HepG2 (cell line): ENCODE measurements around the gene FAM163B. TPM values are rescaled to one million over a fixed set of nuclear protein-coding genes. Genes with fewer than 3 reads are reported as not detected.

Experiments
- ATAC-seq: fragments of 200-7000 bp; cut with Tn5 transposase; 3 replicates; pipeline ENCODE4 v1.9.1; 2020; ENCODE audit warnings: mild to moderate bottlenecking, moderate library complexity
- BruUV-seq: library from RNA; stranded (reverse); fragments of 400-500 nt; replicated peaks from 2 replicates; lab custom pipeline; 2021; lab: Mats Ljungman, UMichigan
- CTCF ChIA-PET: fragments of 300-600 bp; formaldehyde crosslinking; extraction: SDS; loops from one replicate; lab custom pipeline; 2021; ENCODE audit warnings: low total read pairs, inconsistent platforms, low intra/inter-chr PET ratio; lab: Yijun Ruan, JAX
- POLR2A ChIA-PET: fragments of 350-600 bp; sonication (Branson Sonifier 250); formaldehyde crosslinking; loops from one replicate; lab custom pipeline; 2020; ENCODE audit warnings: antibody characterized with exemption, inconsistent platforms; lab: Yijun Ruan, JAX
- DNase-seq: peaks from one replicate; pipeline ENCODE4 v3.0.0-alpha.2; 2015; ENCODE audit warnings: low spot score
- FAIRE-seq: peaks from 3 replicates; lab custom pipeline; 2011; peaks lifted over from hg19 to GRCh38; lab: Jason Lieb, UNC
- H2AFZ ChIP-seq: one replicate; pipeline ENCODE4 v1.6.1; 2011; ENCODE audit warnings: low read length, inconsistent platforms
- H3K27ac ChIP-seq: fragments of 300-600 bp; 3 replicates; pipeline ENCODE4 v1.8.0; 2011; ENCODE audit warnings: mixed run types, mild to moderate bottlenecking, mixed read lengths, low read length, inconsistent platforms; ENCODE audit not compliant: insufficient read depth; ENCODE audit errors: extremely low read length
- H3K27me3 ChIP-seq, 2 experiments: fragments of 200-600 bp in 1 of 2; 2 replicates in 1 of 2; 3 replicates in 1 of 2; pipeline versions ENCODE4 v1.6.0 to v1.8.0; 2011; ENCODE audit warnings: low read length in 2 of 2, mild to moderate bottlenecking in 2 of 2, moderate library complexity in 2 of 2, inconsistent platforms in 1 of 2; ENCODE audit not compliant: insufficient read depth in 2 of 2, control insufficient read depth in 1 of 2
- H3K36me3 ChIP-seq, 2 experiments: fragments of 200-600 bp in 1 of 2; replicated peaks in 1 of 2; 2 replicates in 1 of 2; 3 replicates in 1 of 2; pipeline versions ENCODE4 v1.5.1 to v1.8.0; 2011; ENCODE audit warnings: low read length in 2 of 2, inconsistent platforms in 1 of 2; ENCODE audit not compliant: insufficient read depth in 2 of 2, control insufficient read depth in 1 of 2
- H3K4me1 ChIP-seq: 2 replicates; pipeline ENCODE4 v1.5.1; 2012; ENCODE audit warnings: low read length, inconsistent platforms; ENCODE audit not compliant: insufficient read depth
- H3K4me2 ChIP-seq: 2 replicates; pipeline ENCODE4 v1.6.0; 2011; ENCODE audit warnings: low read depth, low read length, inconsistent platforms
- H3K4me3 ChIP-seq, 3 experiments: fragments of 200-600 bp in 1 of 3; sonication (generic), shearing (Covaris generic) in 1 of 3; replicated peaks in 1 of 3; 2 replicates each; pipeline ENCODE4 v1.5.1; 2011 to 2016; ENCODE audit warnings: low read length in 3 of 3, inconsistent platforms in 2 of 3, low read depth in 2 of 3, mild to moderate bottlenecking in 2 of 3, control low read depth in 1 of 3, mixed read lengths in 1 of 3; ENCODE audit not compliant: insufficient read depth in 1 of 3
- H3K79me2 ChIP-seq: one replicate; pipeline ENCODE4 v1.6.1; 2011; ENCODE audit warnings: low read length, inconsistent platforms; ENCODE audit not compliant: insufficient read depth
- H3K9ac ChIP-seq: 2 replicates; pipeline ENCODE4 v1.6.0; 2011; ENCODE audit warnings: mild to moderate bottlenecking, low read depth, low read length, inconsistent platforms; ENCODE audit not compliant: insufficient read depth
- H3K9me3 ChIP-seq: 2 replicates; pipeline ENCODE4 v1.5.1; 2012; ENCODE audit warnings: mild to moderate bottlenecking, low read length
- H4K20me1 ChIP-seq: 2 replicates; pipeline ENCODE4 v1.6.0; 2011; ENCODE audit warnings: inconsistent platforms, mild to moderate bottlenecking, low read length, moderate library complexity; ENCODE audit not compliant: insufficient read depth
- ARID2 ChIP-seq: sonication (generic); formaldehyde crosslinking; IDR thresholded peaks from 2 replicates; pipeline ENCODE4 v1.8.1; 2022; ENCODE audit warnings: mild to moderate bottlenecking, missing genetic modification reagents, borderline replicate concordance
- HMG20A ChIP-seq: IDR thresholded peaks from 2 replicates; pipeline ENCODE4 v1.6.1; 2016; ENCODE audit warnings: borderline replicate concordance
- IKZF4 ChIP-seq: sonication (generic); formaldehyde crosslinking; IDR thresholded peaks from 2 replicates; pipeline ENCODE4 v1.5.1; 2020; ENCODE audit warnings: borderline replicate concordance, mild to moderate bottlenecking, low read depth, missing genetic modification reagents; ENCODE audit errors: not compliant biosample characterization
- ZBTB7B ChIP-seq: sonication (generic); formaldehyde crosslinking; IDR thresholded peaks from 2 replicates; pipeline ENCODE4 v1.4.0; 2020; ENCODE audit warnings: missing genetic modification reagents
- ZNF329 ChIP-seq: sonication (generic); formaldehyde crosslinking; IDR thresholded peaks from 2 replicates; pipeline ENCODE4 v1.9.0; 2021; ENCODE audit warnings: low read depth, mild to moderate bottlenecking, missing genetic modification reagents
- WGBS: methylation state at CpG from one replicate; pipeline ENCODE4 v1.1.6; 2017; ENCODE audit warnings: low lambda C conversion rate; 5-methylcytosine and 5-hydroxymethylcytosine counted together
- in situ Hi-C: cut with HindIII; loops from 2 replicates; pipeline ENCODE4 v1.10.0; 2017; ENCODE audit warnings: low pct_unique_long_range_greater_than_20kb; ENCODE audit not compliant: extremely low pct_ligation_motif_present
- intact Hi-C: fragments of 100-400 bp; cut with micrococcal nuclease; formaldehyde crosslinking; loops from one replicate; pipeline ENCODE4 v1.10.0; 2022; ENCODE audit not compliant: unreplicated experiment
- polyA plus RNA-seq, 8 experiments: library from polyadenylated mRNA; depleted of rRNA in 3 of 8; stranded (reverse) in 7 of 8; unstranded in 1 of 8; fragments of >200 nt; fragmentation: Illumina TruSeq in 4 of 8; extraction: Trizol in 4 of 8; gene quantifications; 2 replicates each; pipeline versions ENCODE4 v1.2.1 to v1.2.3, GENCODE V29; 2011 to 2016; ENCODE audit warnings: low read depth in 4 of 8, missing spikeins in 1 of 8, mixed read lengths in 1 of 8; ENCODE audit not compliant: insufficient read depth in 1 of 8
- total RNA-seq, 5 experiments: library from RNA; depleted of rRNA; stranded (reverse); fragments of >200 nt; fragmentation: Illumina TruSeq; extraction: Trizol; gene quantifications; 2 replicates each; pipeline ENCODE4 v1.2.3, GENCODE V29; 2016; ENCODE audit warnings: low read depth in 1 of 5
- TF ChIP-seq, protein P1 (sequence below): IDR thresholded peaks from 2 replicates; pipeline ENCODE4 v1.6.1; 2016; ENCODE audit warnings: low read depth, missing genetic modification reagents, missing compliant biosample characterization

Gene FAM163B
- total and polyA plus RNA-seq, 2 of the 13 experiments (the other 11 are each of a cell fraction or from before 2014, with no cell fraction given) = not detected

DNA sequence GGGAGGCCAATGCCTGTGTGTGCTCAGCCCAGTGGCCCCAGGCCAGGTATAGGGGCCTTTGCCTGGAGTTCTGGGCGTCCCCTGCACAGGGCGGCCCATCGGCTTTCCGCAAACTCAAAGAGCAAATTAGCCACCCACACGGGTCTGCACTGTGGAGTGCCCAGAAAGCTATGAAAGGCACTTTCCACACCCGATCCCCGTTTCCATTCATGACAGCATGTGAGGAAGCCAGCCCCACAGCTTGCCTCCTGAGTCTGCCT lies 32.1 kb upstream of the FAM163B start (continued):
- TF ChIP-seq, protein P1, sequence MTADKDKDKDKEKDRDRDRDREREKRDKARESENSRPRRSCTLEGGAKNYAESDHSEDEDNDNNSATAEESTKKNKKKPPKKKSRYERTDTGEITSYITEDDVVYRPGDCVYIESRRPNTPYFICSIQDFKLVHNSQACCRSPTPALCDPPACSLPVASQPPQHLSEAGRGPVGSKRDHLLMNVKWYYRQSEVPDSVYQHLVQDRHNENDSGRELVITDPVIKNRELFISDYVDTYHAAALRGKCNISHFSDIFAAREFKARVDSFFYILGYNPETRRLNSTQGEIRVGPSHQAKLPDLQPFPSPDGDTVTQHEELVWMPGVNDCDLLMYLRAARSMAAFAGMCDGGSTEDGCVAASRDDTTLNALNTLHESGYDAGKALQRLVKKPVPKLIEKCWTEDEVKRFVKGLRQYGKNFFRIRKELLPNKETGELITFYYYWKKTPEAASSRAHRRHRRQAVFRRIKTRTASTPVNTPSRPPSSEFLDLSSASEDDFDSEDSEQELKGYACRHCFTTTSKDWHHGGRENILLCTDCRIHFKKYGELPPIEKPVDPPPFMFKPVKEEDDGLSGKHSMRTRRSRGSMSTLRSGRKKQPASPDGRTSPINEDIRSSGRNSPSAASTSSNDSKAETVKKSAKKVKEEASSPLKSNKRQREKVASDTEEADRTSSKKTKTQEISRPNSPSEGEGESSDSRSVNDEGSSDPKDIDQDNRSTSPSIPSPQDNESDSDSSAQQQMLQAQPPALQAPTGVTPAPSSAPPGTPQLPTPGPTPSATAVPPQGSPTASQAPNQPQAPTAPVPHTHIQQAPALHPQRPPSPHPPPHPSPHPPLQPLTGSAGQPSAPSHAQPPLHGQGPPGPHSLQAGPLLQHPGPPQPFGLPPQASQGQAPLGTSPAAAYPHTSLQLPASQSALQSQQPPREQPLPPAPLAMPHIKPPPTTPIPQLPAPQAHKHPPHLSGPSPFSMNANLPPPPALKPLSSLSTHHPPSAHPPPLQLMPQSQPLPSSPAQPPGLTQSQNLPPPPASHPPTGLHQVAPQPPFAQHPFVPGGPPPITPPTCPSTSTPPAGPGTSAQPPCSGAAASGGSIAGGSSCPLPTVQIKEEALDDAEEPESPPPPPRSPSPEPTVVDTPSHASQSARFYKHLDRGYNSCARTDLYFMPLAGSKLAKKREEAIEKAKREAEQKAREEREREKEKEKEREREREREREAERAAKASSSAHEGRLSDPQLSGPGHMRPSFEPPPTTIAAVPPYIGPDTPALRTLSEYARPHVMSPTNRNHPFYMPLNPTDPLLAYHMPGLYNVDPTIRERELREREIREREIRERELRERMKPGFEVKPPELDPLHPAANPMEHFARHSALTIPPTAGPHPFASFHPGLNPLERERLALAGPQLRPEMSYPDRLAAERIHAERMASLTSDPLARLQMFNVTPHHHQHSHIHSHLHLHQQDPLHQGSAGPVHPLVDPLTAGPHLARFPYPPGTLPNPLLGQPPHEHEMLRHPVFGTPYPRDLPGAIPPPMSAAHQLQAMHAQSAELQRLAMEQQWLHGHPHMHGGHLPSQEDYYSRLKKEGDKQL (CRISPR knock-in tag) = no peak
- TF ChIP-seq HMG20A (CRISPR knock-in tag) = no peak
- no peak for TF ChIP-seq IKZF4 (CRISPR knock-in tag)
- TF ChIP-seq ZNF329 (CRISPR knock-in tag) = no peak
- no peak for TF ChIP-seq ZBTB7B (CRISPR knock-in tag)

DNA sequence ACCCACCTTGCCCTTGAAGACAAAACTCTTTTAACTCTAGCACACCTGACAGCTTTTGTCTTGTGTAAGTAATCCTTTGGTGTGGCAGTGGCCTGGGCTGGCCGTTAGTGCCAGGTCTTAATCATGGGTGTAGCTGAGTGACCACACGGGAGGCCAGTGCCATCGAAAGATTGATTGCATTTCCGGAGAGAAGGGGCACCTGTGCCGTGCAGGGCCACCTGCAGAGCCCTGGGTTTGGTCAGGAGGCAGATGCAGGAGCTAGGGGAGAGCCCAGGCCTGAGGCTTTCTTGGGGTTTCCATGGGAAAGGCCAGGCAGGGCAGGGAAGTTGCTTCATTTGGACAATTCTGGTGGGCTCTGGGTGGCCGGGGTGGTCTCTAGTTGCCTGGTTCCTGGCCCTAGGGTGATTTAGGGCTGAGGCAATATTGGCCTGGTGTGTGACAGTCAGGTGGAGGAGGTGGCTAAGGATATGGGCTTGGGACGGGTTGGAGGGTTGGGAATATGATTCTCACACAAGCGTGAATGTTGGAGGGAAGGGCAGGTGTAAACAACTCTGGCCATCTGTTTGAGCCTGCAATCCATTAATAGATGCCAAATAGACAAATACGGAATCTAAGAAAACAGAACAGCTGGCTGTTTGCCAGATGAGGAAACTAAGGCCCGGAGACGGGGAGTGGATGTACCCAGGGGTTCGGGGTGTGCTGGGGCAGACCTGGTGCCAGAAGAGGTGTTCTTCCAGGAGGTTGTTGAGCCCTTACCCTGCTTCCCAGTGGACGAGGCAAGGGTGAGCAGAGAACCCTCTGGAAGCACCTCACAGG lies 31.6 kb upstream of the FAM163B start:
- in situ Hi-C loops = no loop called here
- intact Hi-C loops = no loop called here
- no peaks in the 10 kb centered on the region for H3K9me3 ChIP-seq
- H3K79me2 ChIP-seq = no peaks in the 10 kb centered on the region
- no peak for DNase-seq
- no peak overlapping the region for H3K4me3 ChIP-seq
- TF ChIP-seq ARID2 (CRISPR knock-in tag) = no peak
- no peak overlapping the region for H2AFZ ChIP-seq
- H3K9ac ChIP-seq = no peak overlapping the region
- no TSS peak for BruUV-seq
- peaks cover 3% of the 10 kb centered on the region for H4K20me1 ChIP-seq
- peaks cover 24 to 100% of the 10 kb centered on the region in 2 experiments for H3K27me3 ChIP-seq
- ATAC-seq = no peak
- 9% methylated on average over 11 of the region's 13 CpGs for WGBS
- H3K27ac ChIP-seq = no peak overlapping the region
- ChIA-PET CTCF (no interaction called here), POLR2A (no interaction called here)
- H3K4me1 ChIP-seq = no peaks in the 10 kb centered on the region
- H3K4me2 ChIP-seq = no peak overlapping the region
- no peak for FAIRE-seq
- no peaks in the 10 kb centered on the region for H3K36me3 ChIP-seq
